Middle frontal gyrus (tissue), 1 donor: ENCODE results near the gene LGALS14.
"Not testable (repeated sequence)": the region's sequence is repeated elsewhere in the genome, so short reads cannot be mapped to it uniquely, and the experiment has no call there.

Experiments
- DNase-seq: peaks from one replicate; pipeline ENCODE4 v3.0.0-alpha.2; 2015; ENCODE audit warnings: low spot score; ENCODE audit errors: extremely low spot score

Gene LGALS14

DNA sequence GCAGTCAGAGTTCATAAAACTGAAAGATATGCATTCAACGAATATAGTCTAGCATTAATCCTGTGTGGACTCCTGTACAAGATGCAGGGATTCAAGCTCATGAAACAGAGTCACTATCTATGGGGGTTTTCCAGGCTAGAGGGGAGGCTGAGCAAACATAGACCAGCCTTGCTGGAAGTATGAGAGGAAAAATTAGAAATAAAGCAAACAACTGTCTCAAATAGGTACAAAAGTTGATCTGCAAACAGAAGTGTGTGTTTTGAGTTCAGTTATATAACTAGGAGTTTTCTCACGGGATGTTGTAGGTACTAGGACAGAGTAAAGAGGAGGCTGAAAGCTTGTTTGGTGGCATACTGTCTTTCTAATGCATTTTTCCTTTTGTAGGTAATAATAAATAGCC is 8.5 kb upstream of the LGALS14 start:
- no peak for DNase-seq

DNA sequence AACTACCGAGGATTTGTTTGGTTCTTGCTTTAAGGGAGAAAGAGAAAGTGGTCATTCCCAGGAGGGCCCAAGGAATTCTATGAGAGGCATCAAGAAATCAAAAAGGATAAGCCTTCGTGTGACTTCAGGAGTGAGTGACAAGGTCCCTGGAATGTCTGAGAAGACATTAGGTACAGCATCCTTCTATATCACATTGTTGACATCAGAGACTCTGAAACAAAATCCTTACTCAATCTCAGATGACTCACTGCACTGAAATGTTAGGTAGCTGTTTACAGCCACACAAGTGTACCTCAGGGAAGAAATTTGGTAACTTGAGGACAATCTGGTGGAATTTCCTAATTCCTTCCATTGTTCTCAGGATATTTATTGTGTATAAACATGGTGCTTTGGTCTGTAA is 7.9 kb upstream of the LGALS14 start:
- DNase-seq = no peak

DNA sequence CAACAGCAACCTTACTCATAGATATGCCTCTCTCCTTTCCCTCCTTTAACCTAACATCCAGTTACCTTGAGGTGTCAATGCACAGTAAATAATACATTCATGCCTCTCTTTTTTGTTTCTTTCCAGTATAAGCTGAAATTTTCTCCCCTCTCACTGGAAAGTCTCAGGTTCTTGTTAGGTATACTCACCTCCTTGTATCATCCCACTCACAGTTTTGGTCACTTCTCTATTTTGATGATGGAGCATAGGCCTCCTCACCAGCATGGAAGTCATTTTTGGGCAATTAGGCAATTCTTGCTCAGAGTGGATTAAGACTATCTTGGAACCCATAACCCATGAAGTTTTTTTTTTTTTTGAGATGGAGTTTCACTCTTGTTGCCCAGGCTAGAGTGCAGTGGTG is 5.7 kb upstream of the LGALS14 start:
- DNase-seq = no peak

DNA sequence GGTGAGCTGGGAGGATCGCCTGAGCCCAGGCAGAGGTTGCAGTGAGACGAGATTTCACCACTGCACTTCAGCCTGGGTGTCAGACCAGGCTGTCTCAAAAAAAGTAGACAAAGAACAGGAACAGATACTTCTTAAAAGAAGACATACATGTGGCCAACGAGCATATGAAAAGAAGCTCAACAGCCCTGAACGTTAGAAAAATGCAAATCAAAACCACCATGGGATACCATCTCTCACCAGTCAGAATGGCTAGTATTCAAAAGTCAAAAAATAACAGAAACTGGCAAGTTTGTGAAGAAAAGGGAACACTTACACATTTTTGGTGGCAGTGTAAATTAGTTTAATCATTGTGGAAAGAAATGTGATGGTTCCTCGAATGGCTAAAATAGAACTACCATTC is 3.0 kb upstream of the LGALS14 start:
- no peak for DNase-seq

DNA sequence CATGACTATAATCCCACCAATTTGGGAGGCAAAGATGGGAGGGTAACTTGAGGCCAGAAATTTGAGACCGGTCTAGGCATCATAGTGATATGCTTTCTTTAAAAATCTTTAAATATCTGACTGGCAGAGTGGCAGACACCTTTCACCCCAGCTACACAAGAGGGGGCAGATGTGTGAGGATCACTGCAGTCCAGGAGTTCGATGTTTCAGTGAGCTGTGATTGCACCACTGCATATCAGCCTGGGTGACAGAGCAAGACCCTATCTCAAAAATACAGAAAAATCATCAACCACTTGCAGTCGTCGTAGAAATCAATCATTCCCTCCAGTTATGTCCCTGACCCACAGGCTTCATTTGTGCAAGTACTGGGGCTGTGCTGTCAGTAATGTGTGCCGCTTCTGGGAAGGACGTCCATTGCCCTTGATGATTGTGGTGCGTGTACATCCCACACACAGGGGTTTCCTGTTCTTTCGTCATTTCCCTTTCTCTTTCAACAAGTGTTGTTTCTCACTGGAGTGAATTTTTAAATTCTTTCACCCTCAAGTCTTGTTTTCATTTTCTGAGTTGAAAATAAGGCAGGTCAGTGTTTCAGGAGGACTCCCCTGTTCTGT is 1.4 kb downstream of the LGALS14 start:
- DNase-seq = no peak

DNA sequence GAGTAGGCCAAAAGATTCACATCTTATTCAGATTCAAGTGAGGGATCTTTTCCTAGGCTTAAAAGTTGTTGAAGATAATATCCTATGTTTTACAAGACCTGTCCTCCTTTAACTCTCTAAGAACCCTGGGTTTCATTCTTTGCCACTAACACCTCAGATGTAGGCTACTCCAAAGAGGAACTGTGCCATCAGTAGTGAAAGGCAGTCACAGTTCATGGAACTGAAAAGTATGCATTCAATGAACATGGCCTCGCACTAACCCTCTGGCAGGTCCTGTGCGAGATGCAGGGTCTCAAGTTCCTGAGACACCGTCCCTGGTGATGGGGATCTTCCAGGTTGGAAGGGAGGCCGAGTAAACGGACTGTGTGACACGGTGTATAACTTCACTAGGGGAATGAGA is 4.3 kb downstream of the LGALS14 start:
- DNase-seq = no peak

DNA sequence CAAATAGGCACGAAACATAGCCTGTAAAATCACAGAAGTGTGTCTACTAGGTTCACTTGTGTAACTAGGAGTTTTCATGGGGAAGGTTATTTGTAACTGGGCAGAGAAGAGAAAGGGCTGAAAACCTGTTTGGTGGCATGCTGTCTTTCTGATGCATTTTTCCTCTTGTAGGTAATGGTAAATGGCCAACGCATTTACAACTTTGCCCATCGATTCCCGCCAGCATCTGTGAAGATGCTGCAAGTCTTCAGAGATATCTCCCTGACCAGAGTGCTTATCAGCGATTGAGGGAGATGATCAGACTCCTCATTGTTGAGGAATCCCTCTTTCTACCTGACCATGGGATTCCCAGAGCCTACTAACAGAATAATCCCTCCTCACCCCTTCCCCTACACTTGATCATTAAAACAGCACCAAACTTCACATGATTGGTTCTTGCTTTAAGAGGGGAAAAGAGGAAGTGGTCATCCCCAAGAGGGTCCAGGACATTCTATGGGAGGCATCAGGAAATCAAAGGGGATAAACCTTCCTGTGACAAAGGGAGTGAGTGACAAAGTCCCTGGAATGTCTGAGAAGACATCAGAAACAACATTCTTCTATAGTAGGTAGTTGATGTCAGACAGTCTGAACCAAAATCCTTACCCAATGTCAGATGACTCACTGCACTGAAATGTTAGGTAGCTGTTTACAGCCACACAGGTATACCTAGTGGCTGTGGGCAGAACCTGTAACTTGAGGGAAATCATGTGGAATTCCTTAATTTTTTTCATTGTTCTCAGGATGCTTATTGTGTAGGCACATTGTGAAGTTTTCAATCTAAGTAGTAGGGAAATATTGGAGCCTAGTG is 5.0 kb downstream of the LGALS14 start:
- no peak for DNase-seq

DNA sequence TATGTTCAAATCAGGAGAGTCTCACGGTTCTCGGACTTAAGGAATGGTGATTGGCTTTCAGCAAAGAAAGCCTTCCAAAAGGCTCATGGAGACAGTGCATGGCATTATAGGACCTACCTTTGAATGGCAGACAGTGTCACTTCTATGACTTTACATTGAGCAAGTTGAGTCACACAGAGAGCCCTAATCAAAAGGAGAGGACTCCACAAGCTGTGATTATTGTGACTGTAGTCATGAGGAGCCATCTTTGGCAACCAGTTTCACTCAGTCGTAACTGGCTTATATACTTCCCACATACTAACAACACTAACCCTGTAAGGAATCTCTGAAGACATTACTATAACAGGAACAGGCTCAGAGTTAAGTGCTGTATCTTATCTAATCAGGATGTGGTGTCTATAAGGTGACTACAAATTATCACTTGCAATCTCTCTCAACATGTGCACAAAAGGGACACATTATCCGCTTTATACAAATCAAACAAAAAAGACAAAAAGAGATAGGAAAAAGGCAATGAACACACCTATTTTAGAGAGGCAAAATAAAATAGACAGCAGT is 6.1 kb downstream of the LGALS14 start:
- DNase-seq = no peak

DNA sequence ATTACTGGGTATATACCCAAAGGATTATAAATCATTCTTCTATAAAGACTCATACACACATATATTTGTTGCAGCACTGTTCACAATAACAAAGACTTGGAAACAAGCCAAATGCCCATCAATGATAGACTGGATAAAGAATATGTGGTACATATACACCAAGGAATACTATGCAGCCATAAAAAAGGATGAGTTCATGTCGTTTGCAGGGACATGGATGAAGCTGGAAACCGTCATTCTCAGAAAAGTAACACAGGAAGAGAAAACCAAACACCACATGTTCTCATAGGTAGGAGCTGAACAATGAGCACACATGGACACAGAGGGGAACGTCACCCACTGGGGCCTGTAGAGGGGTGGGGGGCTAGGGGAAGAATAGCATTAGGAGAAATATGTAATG is 15.9 kb downstream of the LGALS14 start:
- DNase-seq = not testable (repeated sequence)

DNA sequence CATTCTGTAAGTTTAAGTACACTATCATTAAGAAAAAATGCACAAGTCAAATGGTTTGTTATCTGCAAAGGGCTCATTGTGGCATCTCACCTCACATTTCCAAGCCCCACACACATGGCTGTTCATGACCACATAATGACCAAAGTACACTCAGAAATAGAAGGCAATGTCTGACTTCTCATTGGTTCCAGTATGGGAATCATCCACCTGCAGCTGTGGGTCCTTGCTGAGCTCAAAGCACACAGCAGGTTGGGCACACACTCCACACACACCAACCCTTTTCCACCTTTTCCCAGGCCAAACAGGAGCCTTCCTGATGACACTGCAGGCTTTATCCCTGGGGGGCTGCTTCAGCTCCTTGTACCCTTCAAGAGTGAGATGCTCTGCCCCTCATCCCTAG is 21.7 kb downstream of the LGALS14 start:
- DNase-seq = no peak

DNA sequence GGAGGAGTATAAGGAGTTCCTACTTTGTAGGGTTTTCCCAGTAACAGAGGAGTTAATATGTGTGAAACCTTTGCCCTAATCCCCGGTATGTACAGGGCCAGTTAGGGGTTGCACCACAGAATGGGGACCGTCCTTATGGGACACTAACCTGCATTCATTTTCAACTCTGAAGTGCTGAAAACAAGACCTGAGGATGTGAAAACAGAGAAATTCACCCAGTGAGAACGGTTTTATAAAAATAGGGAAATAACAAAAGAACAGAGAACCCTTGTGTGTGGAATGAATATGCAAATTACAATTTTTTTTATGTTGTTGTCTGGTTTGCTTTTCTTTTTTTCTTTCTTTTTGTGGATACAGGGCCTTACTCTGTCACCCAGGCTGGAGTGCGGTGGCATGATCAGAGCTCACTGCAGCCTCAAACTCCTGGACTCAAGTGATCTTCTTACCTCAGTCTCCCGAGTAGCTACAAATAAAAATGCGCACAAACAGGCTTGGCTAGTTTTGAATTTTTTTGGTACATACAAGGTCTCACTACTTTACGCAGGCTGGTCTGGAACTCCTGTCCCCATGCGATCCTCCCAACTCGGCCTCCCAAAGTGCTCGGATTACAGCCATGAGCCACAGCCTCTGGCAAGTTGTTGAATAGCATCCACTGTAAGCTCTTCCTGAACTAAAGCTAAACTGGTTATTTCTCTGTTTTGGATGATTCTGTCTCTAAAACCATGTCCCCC is 23.0 kb downstream of the LGALS14 start:
- DNase-seq = no peak

DNA sequence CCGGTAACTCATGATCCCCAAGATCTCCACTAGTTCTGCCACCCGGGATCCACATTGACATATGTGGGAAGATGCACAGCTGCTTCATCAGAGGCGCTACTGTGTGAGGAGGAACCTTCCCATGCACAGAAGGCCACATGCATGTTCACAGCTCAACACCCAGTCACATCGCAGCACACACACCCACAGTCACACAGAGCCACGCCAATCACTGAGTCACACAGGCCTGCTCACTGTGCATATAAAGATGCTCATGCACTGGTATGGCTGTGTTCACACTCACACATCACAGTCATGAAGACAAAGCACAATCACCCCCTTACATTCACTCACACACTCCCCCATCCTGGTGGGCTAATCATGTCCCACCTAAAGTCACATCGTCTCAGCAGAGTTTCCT is 23.8 kb downstream of the LGALS14 start:
- DNase-seq = no peak

DNA sequence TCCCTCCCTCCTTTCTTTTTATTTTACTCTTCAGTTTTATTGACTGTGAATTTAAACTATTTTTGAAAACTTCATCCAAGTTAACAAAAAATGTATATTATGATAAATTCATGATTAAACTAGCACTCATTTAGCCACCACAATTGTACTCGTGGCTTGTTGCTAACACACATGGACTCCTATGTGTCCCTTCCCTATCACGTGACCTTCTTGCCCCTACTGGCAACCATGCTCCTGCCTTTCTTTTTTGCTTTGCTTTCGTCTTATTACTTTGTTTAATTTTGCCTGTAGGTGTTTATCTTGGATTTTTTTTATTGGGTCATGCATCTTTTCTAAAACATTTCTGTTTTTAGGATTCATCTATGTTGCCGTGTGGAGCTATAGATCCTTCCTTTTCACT is 25.3 kb downstream of the LGALS14 start:
- no peak for DNase-seq

DNA sequence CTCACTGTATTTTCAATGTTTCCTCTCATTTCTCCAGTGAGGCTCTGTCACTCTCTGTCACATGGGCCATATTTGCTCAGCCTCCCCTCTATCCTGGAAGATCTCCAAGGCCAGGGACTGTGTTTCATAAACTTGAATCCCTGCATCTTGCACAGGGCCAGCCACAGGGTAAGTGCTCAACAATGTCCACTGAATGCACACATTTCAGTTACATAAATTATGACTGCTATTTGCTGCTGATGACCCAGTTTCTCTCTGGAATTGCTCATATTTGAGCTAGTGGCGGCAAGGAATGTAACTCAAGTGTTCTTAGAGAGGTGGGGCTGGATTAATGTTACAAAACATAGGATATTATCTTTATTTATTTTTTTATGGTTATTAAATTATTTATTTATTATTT is 27.4 kb downstream of the LGALS14 start:
- DNase-seq = no peak

DNA sequence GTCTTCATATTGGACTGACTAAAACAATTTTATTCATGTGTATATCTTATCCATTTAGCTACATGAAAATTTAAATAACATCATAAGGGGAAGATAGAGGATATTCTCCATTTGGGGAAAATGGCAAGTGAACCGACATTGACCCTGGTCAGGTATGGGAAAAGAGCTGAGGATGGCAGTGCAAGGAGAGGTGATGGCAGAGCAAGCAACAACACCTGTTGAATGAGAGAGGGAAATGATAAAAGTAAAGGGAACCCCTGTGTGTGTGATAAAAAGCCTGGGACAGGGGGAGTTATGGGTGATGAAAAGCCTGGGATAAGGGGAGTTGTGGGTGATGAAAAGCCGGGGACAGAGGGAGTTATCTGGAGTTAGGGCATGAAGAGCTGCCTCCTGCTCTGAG is 29.6 kb downstream of the LGALS14 start:
- DNase-seq = no peak

DNA sequence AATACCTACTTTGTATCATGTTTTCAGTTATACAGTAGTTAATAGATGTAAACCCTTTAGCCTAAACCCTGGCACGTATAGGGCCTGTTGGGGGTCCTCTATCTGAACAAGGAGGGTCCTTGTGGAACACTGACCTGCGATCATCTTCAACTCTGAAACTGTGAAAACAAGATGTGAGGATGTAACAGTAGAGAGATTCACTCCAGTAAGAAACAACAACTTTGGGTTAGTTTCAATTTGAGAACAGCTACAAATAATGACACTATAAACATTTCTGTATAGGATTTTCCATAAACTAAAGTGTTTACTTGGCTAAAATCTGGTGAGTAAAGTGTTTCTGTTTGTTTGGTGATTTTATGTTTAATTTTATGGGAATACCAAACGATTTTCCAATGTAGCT is 31.4 kb downstream of the LGALS14 start:
- no peak for DNase-seq

DNA sequence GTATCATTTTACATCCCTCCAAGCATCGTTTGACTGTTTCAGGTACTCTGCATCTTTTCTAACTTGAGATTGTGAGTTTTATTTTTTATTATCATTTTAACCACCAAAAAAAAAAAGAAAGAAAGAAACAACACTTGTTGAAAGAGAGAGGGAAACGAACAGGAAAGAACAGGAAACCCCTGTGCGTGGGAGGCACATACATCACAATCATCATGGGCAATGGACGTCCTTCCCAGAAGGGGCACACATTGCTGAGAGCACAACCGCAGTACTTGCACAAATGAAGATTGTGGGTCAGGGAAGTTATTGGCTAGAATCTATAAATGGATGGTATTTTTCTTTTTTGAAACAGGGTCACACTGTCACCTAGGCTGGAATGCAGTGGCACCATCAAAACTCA is 31.8 kb downstream of the LGALS14 start:
- DNase-seq = no peak

DNA sequence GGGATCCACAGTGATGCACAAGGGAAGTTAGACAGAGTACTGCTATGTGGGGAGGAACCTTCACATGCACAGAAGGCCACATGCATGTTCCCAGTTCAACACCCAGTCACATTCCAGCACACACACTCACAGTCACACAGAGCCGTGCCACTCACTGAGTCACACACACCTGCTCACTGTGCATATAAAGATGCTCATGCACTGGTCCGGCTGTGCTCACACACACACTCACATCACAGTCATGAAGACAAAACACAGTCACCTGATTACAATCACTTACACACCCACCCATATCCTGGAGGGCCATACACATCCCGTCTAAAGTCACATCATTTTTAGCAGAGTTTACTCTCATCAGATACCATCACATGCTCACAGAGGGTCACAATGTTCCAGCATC is 33.1 kb downstream of the LGALS14 start:
- DNase-seq = no peak

DNA sequence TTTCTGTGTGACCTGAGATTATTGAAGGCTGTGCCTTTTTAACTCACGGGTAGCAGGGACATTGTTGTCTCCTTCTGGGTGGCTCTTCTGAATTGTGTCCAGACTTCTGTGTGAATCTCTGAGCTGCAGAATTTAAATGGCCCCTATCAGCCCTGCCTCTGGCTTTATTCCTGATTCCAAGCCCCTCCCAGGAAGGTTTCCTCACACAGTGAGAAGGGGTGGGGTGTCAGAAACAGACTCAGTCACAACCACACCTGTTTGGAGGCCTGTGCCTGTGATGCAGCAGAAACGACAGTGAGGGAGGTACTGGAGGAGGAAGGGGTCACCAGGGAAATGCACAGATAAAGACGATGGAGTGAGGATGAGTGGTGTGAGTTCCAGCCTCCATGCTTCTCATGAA is 33.6 kb downstream of the LGALS14 start, which contains the start of gene CLC:
Gene CLC (minus strand): TSS at position 139 of the 400 bp plus-strand sequence. CDS start 77 bp downstream, at position 62.
- no peak for DNase-seq

DNA sequence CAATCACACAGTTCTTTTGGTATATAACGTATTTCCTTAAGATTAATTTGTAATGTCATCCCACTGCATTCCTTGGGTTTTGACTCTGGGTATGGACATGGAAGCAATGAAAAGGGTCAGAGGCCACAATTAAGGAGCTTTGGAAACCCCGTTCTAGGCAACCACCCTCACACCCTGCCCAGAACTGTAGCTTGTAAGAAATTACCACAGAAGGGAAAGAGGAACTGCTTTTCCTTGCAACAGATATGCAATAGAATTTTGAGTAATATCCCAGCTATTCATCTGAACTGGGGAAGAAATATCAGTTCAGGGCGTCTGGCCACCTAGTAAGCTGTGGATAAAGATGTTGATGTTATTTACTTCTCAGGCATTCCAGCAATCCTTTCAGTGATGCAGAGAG is 34.5 kb downstream of the LGALS14 start:
- DNase-seq = no peak

DNA sequence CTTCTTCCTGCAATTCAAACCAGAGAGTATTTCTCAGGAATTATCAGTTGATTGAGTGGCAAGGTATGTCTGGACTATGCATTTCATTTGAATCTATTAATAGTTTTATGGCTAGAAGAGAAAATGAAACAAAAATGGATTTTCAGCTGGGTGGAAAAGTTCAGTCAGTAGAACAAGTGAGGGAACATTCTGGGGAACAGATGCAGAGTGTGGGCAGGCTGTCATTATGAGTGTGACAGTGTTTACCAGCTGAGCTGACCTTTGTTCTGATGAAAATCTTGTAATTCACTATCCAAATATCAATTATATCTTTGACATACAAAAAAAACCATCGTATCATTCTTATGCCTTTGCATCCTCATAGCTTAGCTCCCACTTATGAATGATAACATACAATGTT is 36.1 kb downstream of the LGALS14 start:
- no peak for DNase-seq

DNA sequence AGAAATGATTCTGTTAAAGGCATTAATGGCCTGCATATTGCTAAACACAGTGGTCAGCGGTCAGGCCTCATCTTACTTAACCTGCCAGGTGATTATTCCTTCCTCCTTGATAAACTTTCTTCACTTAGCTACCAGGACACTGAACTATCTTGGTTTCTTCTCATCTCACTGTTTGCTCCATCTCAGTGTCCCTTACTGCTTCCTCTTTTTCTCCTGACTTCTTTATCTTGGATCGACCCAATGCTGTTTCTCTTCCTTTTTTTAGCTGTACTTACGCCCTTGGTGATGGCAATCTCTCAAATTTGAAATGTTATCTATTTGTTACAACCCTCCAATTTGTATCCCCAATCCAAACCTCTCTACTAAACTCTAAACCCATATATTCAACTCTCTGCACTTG is 41.4 kb downstream of the LGALS14 start:
- DNase-seq = no peak
